Amniotic epithelial cell (primary cell): ENCODE data around the gene PRPH.

ENCODE experiments used
- DNase-seq: peaks from one replicate; pipeline ENCODE4 v3.0.0-alpha.2; 2010; ENCODE audit warnings: low read depth

PRPH gene

GRCh38 chr12:49345825-49346658, 51.1 kb downstream of the PRPH start:
- no peak for DNase-seq

DNA sequence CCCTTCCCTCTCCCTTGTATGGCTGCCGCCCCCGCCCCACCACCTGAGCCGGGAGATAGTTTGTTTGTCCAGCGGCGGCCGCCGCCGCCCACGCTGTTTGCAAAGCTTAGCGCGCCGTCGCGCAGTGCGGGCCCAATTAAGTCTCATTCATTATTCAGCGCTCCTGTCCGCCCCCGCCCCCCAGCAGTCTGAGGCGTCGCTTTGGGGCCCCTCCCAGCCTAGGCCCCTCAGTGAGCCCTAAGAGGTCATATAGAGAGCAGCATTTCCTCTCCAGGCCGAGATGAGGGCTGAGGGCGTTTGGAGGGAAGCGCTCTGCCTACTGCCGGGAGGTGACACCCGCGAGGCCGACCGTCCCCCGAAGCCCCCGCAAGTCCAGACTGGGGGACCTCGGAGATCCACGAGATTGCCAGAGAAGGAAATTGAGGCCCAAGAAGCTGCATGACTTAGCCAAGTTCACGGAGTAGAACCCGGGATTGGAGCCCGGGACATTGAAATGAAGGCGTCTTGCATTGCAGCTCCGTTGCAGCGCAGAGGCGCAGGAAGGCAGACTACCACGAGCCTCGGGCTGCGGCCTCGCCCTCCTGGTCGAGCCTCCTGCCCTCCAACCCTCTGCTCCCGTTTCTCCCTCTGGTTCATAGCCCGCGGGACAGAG, 51.8 kb downstream of the PRPH start, which contains the start of gene DNAJC22:
Gene DNAJC22 (plus strand): TSS at position 230 of the 652 bp plus-strand sequence. CDS start 1,985 bp downstream, outside the sequence.
- DNase-seq: no peak

DNA sequence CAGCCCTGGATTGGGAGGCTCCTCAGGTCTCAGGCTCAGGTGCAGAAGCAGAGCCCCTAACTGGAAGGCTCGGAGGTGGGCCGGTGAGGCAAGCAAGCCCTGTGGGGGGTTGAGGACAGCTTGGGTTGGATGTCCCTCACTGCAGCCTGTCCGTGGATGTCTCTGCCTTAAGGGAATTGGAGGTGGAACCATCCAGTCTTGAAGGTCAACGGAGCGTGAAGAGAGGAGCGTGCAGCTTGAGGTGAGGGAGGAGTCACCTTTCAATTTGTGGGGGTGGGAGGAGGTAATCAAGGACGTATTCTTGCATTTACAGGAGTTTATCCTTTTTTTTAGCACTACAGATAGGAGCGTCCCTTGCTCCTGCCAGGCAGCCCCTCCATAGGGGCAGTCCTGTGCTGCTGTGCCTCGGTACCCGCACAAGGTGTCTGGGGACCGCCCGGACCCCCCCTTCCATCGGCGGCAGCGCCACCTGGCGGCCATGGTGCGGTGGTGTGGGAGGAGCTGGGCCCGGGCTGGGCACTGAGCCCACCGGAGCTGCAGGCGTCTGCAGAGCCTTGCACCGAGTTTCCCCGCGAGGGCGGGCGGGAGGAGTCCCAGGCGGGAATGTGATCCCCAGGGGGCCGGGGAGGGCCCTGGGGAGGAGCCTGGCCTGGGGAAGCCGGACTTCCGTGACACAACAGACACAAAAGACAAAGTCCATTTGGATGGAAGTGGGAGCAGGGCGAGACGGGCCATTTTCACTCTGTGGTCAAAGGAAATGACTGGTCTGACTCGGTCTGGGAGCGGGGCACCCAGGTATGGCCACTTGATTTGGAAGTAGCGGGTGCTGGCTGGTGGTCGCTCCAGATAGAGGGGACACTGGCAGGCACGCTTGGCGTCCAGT, 52.6 kb downstream of the PRPH start:
- peak; percentile 89 for DNase-seq
